K562 (cell line): ENCODE results near the gene VIPR1. TPM values are rescaled to one million over a fixed set of nuclear protein-coding genes. Genes with fewer than 3 reads are reported as not detected.

Experiments
- EGR1 ChIP-seq: fragments of 450-650 bp; conservative IDR thresholded peaks from 2 replicates; pipeline ENCODE4 v1.6.1; 2017; ENCODE audit warnings: mild to moderate bottlenecking
- FOXK1 ChIP-seq: sonication (generic); formaldehyde crosslinking; IDR thresholded peaks from 2 replicates; pipeline ENCODE4 v1.8.0; 2022; ENCODE audit warnings: missing genetic modification reagents, mild to moderate bottlenecking, borderline replicate concordance
- GTF2B ChIP-seq: IDR thresholded peaks from 2 replicates; pipeline ENCODE4 v1.6.1; 2011; ENCODE audit not compliant: insufficient read length; ENCODE audit errors: extremely low read depth
- JUND ChIP-seq, 2 experiments: IDR thresholded peaks; 2 replicates in 1 of 2; 3 replicates in 1 of 2; pipeline ENCODE4 v1.6.1; 2011; ENCODE audit warnings: borderline replicate concordance in 2 of 2, low read depth in 2 of 2, low read length in 2 of 2, improper control_type of control experiment in 1 of 2, missing biosample characterization in 1 of 2, missing genetic modification characterization in 1 of 2, missing genetic modification reagents in 1 of 2
- KLF13 ChIP-seq: fragments of 450-650 bp; IDR thresholded peaks from 2 replicates; pipeline ENCODE4 v1.6.1; 2016; ENCODE audit warnings: missing genetic modification characterization, low read depth, mild to moderate bottlenecking, missing compliant biosample characterization, moderate library complexity, borderline replicate concordance
- MAFF ChIP-seq: IDR thresholded peaks from 2 replicates; pipeline ENCODE4 v1.6.1; 2012; ENCODE audit warnings: low read length, improper control_type of control experiment
- MCM5 ChIP-seq: fragments of 450-650 bp; IDR thresholded peaks from 2 replicates; pipeline ENCODE4 v1.6.1; 2016; ENCODE audit warnings: low read depth
- RB1 ChIP-seq: fragments of 450-650 bp; IDR thresholded peaks from 2 replicates; pipeline ENCODE4 v1.6.1; 2017; ENCODE audit warnings: low read depth, mild to moderate bottlenecking
- RCOR1 ChIP-seq, 2 experiments: IDR thresholded peaks; 2 replicates each; pipeline ENCODE4 v1.6.1; 2012; ENCODE audit warnings: low read depth in 2 of 2, low read length in 2 of 2, borderline replicate concordance in 1 of 2, improper control_type of control experiment in 1 of 2
- TARDBP ChIP-seq: fragments of 450-650 bp; IDR thresholded peaks from 2 replicates; pipeline ENCODE4 v1.6.1; 2016
- ZFPM2 ChIP-seq: fragments of 250-450 bp; sonication (Bioruptor Pico); IDR thresholded peaks from 2 replicates; pipeline ENCODE4 v1.5.1; 2022; ENCODE audit warnings: mild to moderate bottlenecking
- polyA plus RNA-seq, 8 experiments: library from polyadenylated mRNA; depleted of rRNA in 4 of 8; stranded (reverse) in 5 of 8; unstranded in 3 of 8; fragments of >200 nt; fragmentation: Nextera tagmentation in 2 of 8; fragmentation: Illumina TruSeq in 1 of 8; extraction: Ambion mirVana in 2 of 8; extraction: Trizol in 1 of 8; gene quantifications; 2 replicates each; pipeline versions ENCODE4 v1.2.1 to v1.2.3, GENCODE V29; 2011 to 2014; ENCODE audit warnings: inconsistent platforms in 1 of 8, missing spikeins in 1 of 8
- total RNA-seq, 7 experiments: library from RNA; depleted of rRNA in 6 of 7; stranded (reverse); fragments of >200 nt in 6 of 7; fragmentation: Illumina TruSeq in 2 of 7; extraction: Trizol in 2 of 7; gene quantifications; 2 replicates each; pipeline versions ENCODE4 v1.2.1 to v1.2.3, GENCODE V29; 2011 to 2021; ENCODE audit warnings: low replicate concordance in 1 of 7
- TF ChIP-seq, protein P1 (sequence below): fragments of 250-450 bp; sonication (Bioruptor Pico); IDR thresholded peaks from 2 replicates; pipeline ENCODE4 v1.9.0; 2021; ENCODE audit warnings: mild to moderate bottlenecking, inconsistent platforms

The VIPR1 gene
- total and polyA plus RNA-seq, 9 of the 15 experiments (the other 6 are each of a cell fraction or from before 2014, with no cell fraction given) = 0.04 to 0.38 (median 0.12) TPM; not detected in 3

- 0 out of 4 replicates have a peak, but pooled peaks of 1 of the 2 experiments have one; percentile 28 for TF ChIP-seq RCOR1 (IDR thresholded peaks at IDR 0.05; ENCODE audit: borderline replicate concordance in 1 of 2, low read depth in 2 of 2, low read length in 2 of 2)
- TF ChIP-seq, protein P1, sequence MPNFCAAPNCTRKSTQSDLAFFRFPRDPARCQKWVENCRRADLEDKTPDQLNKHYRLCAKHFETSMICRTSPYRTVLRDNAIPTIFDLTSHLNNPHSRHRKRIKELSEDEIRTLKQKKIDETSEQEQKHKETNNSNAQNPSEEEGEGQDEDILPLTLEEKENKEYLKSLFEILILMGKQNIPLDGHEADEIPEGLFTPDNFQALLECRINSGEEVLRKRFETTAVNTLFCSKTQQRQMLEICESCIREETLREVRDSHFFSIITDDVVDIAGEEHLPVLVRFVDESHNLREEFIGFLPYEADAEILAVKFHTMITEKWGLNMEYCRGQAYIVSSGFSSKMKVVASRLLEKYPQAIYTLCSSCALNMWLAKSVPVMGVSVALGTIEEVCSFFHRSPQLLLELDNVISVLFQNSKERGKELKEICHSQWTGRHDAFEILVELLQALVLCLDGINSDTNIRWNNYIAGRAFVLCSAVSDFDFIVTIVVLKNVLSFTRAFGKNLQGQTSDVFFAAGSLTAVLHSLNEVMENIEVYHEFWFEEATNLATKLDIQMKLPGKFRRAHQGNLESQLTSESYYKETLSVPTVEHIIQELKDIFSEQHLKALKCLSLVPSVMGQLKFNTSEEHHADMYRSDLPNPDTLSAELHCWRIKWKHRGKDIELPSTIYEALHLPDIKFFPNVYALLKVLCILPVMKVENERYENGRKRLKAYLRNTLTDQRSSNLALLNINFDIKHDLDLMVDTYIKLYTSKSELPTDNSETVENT (CRISPR knock-in tag) = 0 out of 2 replicates have a peak, but pooled peaks have one; percentile 11
- peak; percentile 27; the same call in 1 of the 2 replicates for TF ChIP-seq EGR1
- no peak for TF ChIP-seq GTF2B
- TF ChIP-seq MAFF = no peak
- TF ChIP-seq JUND (IDR thresholded peaks at IDR 0.05; ENCODE audit: borderline replicate concordance, low read depth, low read length) = 0 out of 2 replicates have a peak, but pooled peaks have one; percentile 15
- no peak for TF ChIP-seq JUND (tag; IDR thresholded peaks at IDR 0.05; ENCODE audit: borderline replicate concordance, low read depth, low read length)
- TF ChIP-seq MCM5 = no peak
- TF ChIP-seq RB1 = no peak
- TF ChIP-seq ZFPM2 (CRISPR knock-in tag) = no peak
- TF ChIP-seq FOXK1 = 0 out of 2 replicates have a peak, but pooled peaks have one; percentile 37
- peak; percentile 58; the same call in 1 of the 2 replicates for TF ChIP-seq KLF13 (tag)
- no peak for TF ChIP-seq TARDBP
Measured at GRCh38 chr3:42539871-42540714, 37.6 kb downstream of the VIPR1 start (continued).
